ENCODE measurements around the gene OR8H1. TPM values are rescaled to one million over a fixed set of nuclear protein-coding genes. Genes with fewer than 3 reads are reported as not detected.

OR8H1 gene
- total RNA-seq = not detected

GRCh38 chr11:56292154-56292553, at the start of gene OR8H1:
Gene OR8H1, minus strand, starts transcription at chr11:56292254. Its CDS starts 1,192 bp downstream, at chr11:56291062.

GRCh38 chr11:56314844-56315243, 22.8 kb upstream of the OR8H1 start, which contains the start of gene OR8K3:
Gene OR8K3, plus strand, starts transcription at chr11:56315144. Its CDS starts 3,163 bp downstream, at chr11:56318307.

GRCh38 chr11:56273854-56274253, 18.2 kb downstream of the OR8H1 start, which contains the start of gene OR5T1:
Gene OR5T1, plus strand, starts transcription at chr11:56274154. Its CDS starts 1,485 bp downstream, at chr11:56275639.

GRCh38 chr11:56251954-56252353, 40.1 kb downstream of the OR8H1 start, which contains the start of gene OR5T3:
Gene OR5T3, plus strand, starts transcription at chr11:56252254. Its CDS starts 0 bp downstream, at chr11:56252254.

Other genes with a start within 250 kb of the OR8H1 start
- not detected for gene OR8I2, start 198.9 kb downstream of the OR8H1 start, total RNA-seq
- gene OR8H2, start 188.6 kb downstream of the OR8H1 start, total RNA-seq = not detected
- not detected for gene OR8H3, start 169.9 kb downstream of the OR8H1 start, total RNA-seq
- gene OR8J3, start 152.1 kb downstream of the OR8H1 start, total RNA-seq = not detected
- not detected for gene OR8K5, start 131.9 kb downstream of the OR8H1 start, total RNA-seq
- gene OR5J2, start 115.6 kb downstream of the OR8H1 start, total RNA-seq = not detected
- not detected for gene OR5T2, start 58.0 kb downstream of the OR8H1 start, total RNA-seq
- gene OR5T3, start 40.0 kb downstream of the OR8H1 start, total RNA-seq = not detected
- gene OR5T1, start 18.1 kb downstream of the OR8H1 start, total RNA-seq = not detected
- gene OR8K3, start 22.9 kb upstream of the OR8H1 start, total RNA-seq = not detected
- not detected for gene OR8K1, start 53.8 kb upstream of the OR8H1 start, total RNA-seq
- not detected for gene OR8J1, start 62.0 kb upstream of the OR8H1 start, total RNA-seq
- gene OR8U1, start 83.4 kb upstream of the OR8H1 start, total RNA-seq = not detected
- not detected for gene OR5AL1, start 120.4 kb upstream of the OR8H1 start, total RNA-seq
- gene OR5M3, start 181.1 kb upstream of the OR8H1 start, total RNA-seq = not detected
- not detected for gene OR5M8, start 199.1 kb upstream of the OR8H1 start, total RNA-seq

All from camera-type eye (tissue), 1 donor.